Subcutaneous adipose tissue (tissue), 4 donors: ENCODE measurements around the gene RERE. TPM values are rescaled to one million over a fixed set of nuclear protein-coding genes. Genes with fewer than 3 reads are reported as not detected.

ENCODE experiments used
- CTCF ChIP-seq: fragments of 450-650 bp; IDR thresholded peaks from one replicate; pipeline ENCODE4 v1.5.1; 2016; ENCODE audit warnings: low read depth, mild to moderate bottlenecking, control low read depth, antibody characterized with exemption, moderate library complexity
- total RNA-seq, 4 donors: library from RNA; depleted of rRNA; stranded (reverse); fragments of >200 nt; gene quantifications; one replicate each; pipeline ENCODE4 v1.1.0, GENCODE V29; 2016

Gene RERE
- total RNA-seq, 4 donors from 2014 or later: 67.0 to 91.4 (median 83.1) TPM

DNA sequence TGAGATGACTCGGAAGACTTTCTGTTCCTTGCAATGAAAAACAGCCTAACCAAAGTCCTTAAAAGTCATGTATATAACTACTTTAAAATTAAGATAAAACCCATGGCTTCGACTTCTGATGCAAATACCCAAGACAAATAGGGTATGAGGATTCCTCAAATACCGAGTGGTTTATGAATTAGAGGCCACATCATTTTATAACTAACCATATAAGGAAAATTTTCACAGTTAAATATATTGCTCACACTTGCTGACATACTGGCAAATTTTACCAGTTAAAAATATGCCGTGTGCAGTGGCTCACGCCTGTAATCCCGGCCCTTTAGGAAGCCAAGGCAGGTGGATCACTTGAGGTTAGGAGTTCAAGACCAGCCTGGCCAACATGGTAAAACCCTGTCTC, 5.4 kb downstream of the RERE start:
- no peak for TF ChIP-seq CTCF

DNA sequence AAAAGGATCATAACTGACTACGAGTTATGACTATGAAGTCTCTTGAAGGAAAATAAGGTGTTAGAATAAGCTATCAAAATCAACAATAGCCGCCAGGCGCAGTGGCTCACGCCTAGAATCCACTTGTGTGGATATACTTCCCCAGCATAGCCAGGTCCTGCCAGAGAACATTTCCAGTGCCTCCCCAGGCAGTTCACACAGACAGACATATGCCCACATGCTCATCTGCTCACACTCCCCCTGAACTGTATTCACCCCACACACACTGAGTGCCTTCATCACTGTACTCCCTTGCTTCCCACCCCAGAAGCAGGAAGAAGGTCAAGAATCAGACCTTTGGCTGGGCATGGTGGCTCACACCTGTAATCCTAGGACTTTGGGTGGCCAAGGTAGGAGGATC, 6.5 kb downstream of the RERE start:
- TF ChIP-seq CTCF: no peak

GRCh38 chr1:8809342-8809736, 8.1 kb downstream of the RERE start:
- TF ChIP-seq CTCF: no peak

DNA sequence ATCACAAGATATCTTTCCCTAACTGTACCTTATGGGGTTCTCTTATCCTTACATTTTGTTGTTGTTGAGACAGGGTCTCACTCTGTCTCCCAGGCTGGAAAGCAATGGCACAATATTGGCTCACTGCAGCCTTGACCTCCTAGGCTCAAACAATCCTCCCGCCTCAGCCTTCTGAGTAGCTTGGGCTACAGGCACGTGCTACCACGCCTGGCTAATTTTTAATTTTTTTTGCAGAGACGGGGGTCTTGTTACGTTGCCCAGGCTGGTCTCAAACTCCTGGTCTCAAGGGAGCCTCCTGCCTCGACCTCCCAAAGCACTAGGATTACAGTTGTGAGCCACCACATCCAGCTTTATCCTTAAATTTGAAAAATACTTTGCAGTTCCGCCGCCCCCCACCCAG, 10.4 kb downstream of the RERE start:
- no peak for TF ChIP-seq CTCF

DNA sequence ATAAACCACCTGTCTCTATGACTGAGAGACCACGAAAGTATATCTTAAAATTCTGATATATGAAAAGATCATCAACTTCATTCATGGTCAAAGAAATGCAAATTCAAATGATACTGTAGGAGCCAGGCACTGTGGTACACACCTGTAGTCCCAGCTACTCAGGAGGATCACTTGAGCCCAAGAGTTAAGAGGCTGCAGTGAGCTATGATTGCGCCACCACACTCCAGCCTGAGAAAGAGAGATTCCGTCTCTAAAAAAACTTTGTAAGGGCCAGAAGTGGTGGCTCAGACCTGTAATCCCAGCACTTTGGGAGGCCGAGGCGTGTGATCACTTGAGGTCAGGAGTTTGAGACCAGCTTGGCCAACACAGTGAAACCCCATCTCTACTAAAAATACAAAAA, 17.0 kb downstream of the RERE start:
- no peak for TF ChIP-seq CTCF

DNA sequence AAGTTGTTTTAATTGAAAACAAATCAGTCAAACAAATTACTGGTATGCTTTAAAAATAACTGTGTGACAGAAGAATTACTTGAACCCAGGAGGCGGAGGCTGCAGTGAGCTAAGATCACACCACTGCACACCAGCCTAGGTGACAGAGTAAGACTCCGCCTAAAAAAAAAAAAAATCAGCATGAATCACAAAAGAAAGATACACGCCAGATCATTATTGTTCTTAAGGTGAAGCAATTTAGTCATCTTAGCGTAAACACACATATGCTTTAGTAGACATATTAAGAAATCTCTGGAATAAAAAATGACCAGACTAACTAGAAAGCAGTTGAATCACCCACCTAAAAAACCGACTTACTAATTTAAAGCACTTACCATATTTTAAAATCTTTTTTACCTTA, 20.2 kb downstream of the RERE start:
- no peak for TF ChIP-seq CTCF

DNA sequence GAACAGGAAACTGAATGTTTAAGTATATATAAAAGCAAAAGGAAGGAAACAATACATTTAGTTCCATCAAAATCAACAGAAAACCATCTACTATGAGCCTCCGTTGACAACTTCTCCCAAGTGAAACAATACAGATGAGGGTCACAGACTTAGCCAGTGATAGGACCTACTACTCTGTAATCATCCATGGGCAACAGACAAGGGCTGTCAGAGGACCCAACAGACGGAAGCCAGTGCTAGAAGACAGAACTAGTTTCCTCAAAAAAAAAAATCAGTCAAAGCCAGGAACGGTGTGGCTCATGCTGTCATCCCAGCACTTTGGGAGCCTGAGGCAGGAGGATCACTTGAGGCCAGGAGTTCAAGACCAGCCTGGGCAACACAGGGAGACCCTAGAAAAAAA, 20.6 kb downstream of the RERE start:
- no peak for TF ChIP-seq CTCF

DNA sequence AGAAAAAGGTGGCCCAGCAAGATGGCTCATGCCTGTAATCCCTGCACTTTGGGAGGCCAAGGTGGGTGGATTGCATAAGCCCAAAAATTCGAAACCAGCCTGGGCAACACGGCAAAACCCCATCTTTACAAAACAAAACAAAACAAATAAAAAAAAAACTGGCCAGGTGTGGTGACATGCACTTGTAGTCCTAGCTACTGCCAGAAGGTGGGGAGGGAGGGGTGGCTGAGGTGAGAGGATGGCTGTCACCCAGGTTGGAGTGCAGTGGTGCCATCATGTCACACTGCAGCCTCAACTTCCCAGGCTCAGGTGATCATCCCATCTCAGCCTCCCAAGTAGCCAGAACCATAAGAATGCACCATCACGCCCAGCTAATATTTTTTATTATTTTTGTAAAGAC, 22.8 kb downstream of the RERE start:
- TF ChIP-seq CTCF: no peak
